ENCODE data around the gene TRMT10B. TPM values are rescaled to one million over a fixed set of nuclear protein-coding genes. Genes with fewer than 3 reads are reported as not detected.

The TRMT10B gene
- total and polyA plus RNA-seq, 2 of the 13 experiments (the other 11 are each of a cell fraction or from before 2014, with no cell fraction given): 3.1 to 3.9 TPM

- TF ChIP-seq ZHX2 (IDR thresholded peaks at IDR 0.05; ENCODE audit: low read depth) (no peak), ZHX2 (CRISPR knock-in tag; IDR thresholded peaks at IDR 0.05; ENCODE audit: borderline replicate concordance) (no peak), ZNF251 (CRISPR knock-in tag; IDR thresholded peaks at IDR 0.05) (no peak), ARID5B (CRISPR knock-in tag; IDR thresholded peaks at IDR 0.05) (0 out of 2 replicates have a peak, but pooled peaks have one; percentile 9), ELF4 (CRISPR knock-in tag; IDR thresholded peaks at IDR 0.05; ENCODE audit: borderline replicate concordance) (no peak), JDP2 (CRISPR knock-in tag; IDR thresholded peaks at IDR 0.05; ENCODE audit: borderline replicate concordance) (no peak), TERF1 (CRISPR knock-in tag; IDR thresholded peaks at IDR 0.05) (no peak), MYC (CRISPR knock-in tag; IDR thresholded peaks at IDR 0.05; ENCODE audit: borderline replicate concordance) (0 out of 2 replicates have a peak, but pooled peaks have one; percentile 39), ZNF574 (CRISPR knock-in tag; IDR thresholded peaks at IDR 0.05) (no peak), MIER3 (CRISPR knock-in tag; IDR thresholded peaks at IDR 0.05; ENCODE audit: borderline replicate concordance) (no peak), NCOA1 (CRISPR knock-in tag; IDR thresholded peaks at IDR 0.05) (no peak), POLR2AphosphoS5 (IDR thresholded peaks at IDR 0.05; ENCODE audit: low read depth, low read length) (no peak), THAP7 (CRISPR knock-in tag; IDR thresholded peaks at IDR 0.05) (no peak), XRCC5 (optimal IDR thresholded peaks at IDR 0.05; ENCODE audit: low read length) (peak; percentile 57)
Observed at GRCh38 chr9:37747271-37747753, 6.3 kb upstream of the TRMT10B start (continued).
